HuH-7.5 (cell line): ENCODE results near the gene DAPK1.

ENCODE experiments used
- DNase-seq: peaks from one replicate; pipeline ENCODE4 v3.0.0; 2011; ENCODE audit warnings: low spot score

The DAPK1 gene

DNA sequence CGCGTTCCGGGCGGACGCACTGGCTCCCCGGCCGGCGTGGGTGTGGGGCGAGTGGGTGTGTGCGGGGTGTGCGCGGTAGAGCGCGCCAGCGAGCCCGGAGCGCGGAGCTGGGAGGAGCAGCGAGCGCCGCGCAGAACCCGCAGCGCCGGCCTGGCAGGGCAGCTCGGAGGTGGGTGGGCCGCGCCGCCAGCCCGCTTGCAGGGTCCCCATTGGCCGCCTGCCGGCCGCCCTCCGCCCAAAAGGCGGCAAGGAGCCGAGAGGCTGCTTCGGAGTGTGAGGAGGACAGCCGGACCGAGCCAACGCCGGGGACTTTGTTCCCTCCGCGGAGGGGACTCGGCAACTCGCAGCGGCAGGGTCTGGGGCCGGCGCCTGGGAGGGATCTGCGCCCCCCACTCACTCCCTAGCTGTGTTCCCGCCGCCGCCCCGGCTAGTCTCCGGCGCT lies at the start of gene DAPK1:
Gene DAPK1 (plus strand): TSS at position 264 of the 442 bp plus-strand sequence. CDS start 1,211 bp downstream, outside the sequence.
- DNase-seq: peak; percentile 84

DNA sequence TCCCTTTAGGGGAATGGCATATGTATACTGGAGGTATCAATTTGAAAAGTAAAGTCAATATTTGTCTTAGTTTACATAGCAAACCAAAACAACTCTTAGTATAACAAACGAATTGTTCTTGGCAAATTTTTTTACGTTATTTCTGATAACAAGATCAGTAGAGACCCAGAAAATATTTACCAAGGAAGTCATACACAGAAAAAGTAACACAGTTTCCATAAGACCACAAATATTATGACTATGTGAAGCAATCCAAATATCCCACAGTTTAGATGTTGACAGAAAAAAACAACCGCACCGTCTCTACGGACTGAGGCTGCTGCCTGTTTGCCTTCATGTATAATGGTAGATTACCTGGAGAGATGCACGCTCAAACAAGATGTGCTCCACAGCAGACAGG lies 46.5 kb upstream of the DAPK1 start:
- no peak for DNase-seq

DNA sequence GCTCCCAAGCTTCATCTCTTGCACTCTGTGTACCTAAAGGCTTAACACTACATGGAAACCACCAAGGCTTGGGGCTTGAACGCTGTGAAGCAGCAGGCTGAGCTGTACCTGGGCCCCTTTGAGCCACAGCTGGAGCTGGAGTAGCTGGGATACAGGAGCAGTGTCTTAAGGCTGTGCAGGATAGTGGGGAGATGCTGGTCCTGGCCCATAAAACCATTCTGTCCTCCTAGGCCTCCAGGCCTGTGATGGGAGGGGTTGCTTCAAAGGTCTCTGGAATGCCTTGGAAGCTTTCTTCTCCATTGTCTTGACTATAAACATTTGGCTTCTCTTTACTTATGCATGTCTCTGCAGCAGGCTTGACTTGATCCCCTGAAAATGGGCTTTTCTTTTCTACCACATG lies 42.3 kb upstream of the DAPK1 start:
- no peak for DNase-seq

DNA sequence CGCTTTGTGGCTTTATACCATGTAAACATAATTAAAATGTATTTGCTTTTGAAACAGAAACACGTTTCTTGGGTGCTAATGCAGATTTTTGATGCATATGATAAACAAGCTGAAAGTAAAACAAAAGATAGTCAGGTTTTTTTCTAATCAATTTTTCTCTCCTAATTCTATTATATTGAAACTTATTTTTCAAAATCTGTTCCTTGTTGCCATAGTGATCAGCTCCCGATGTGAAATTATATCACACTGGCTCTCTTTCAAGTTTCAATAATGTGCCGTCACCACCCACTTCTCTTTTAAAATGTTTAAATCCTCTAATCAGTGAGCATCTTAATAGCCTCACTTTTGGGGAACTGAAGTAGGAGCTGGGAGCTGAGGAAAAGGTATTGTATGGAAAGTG lies 36.4 kb upstream of the DAPK1 start:
- no peak for DNase-seq

DNA sequence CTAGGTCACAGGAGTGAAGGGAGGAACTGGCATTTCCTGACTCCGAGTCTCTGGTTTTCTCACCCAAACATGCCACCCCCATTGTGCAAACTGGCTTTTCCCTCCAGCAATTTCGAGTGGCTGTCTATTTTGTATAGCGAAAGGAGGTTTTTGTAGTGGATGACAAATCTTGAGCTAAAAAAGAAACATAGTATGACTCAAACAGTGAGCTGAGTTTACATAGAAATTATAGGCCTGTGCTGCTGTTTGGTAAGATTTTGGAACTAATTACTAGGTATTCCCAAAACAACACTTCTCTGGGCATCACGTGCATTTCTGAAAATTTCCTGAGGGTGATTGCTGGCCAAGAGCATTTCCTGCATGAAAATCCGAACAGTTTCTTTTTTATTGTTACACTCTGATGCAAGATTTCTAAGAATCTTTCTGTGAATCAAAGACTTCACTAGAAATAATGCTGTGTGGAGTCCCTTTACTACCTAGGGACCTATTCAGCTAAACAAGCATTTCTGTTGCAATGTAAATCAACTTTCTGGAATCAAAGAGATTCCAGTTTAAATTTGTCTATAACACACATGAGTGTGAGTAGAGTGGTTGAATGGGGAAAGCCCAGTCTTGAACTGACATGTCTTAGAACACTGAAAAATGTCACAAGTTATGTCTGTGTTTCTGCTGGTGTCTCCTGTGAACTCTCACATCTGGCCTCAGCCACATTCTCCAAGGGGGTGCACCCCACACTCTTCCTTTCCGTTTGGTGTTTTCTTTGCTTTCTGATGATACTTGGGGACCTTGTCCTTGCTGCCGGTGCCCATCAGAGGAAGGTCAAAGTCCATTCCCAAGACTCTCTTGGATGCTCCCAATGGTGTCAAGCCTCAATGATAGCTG lies 33.3 kb upstream of the DAPK1 start:
- DNase-seq: no peak

DNA sequence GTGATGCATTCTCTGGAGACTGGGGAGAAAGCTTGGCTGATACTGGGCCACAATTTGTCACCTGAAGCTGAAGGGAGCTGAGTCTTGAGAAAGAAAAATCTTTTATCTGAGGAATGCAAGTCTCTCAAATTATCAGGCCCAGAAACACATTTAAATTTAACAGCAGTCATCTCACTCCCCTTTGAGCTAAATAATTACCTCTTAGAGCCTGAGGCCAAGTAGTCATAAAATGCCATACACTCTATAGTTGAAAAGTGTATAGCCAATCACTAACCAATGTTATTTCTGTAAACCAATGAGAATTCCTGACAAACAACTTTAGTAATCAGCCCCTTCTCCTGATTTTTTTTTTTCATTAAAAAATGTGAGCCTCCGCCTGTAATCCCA lies 32.7 kb upstream of the DAPK1 start:
- DNase-seq: no peak

DNA sequence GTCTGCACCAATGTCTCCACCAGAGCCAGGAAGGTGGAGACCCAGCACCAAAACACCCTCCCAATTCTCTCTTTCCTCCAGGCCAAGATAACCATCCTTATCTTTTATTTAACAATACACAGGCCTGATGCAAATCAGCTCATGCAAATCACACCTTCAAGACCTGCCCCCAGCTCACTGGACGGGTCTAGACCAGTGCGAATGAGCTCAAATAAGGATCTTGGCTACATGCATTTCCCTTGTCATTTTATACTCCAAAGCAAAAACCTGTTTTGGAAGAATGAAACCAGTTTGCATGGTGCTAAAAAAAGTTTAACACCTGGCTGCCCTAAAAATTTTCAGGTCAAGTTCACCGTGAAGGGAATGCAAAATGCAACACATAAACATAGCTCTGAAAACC lies 31.9 kb upstream of the DAPK1 start:
- no peak for DNase-seq

DNA sequence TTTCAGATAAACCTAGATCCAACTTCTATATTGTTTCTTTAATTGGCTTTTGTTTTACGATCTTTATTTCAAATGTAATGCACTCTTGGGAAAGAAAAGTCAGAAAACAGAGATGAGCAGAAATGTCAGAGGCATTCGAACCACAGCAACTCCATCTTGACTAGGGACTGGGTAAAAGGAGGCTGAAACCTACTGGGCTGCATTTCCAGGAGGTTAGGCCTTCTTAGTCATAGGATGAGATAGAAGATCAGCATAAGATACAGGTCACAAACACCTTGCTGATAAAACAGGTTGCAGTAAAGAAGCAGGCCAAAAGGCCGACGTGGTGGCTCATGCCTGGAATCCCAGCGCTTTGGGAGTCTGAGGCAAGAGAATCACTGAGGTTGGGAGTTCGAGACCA lies 30.5 kb upstream of the DAPK1 start:
- no peak for DNase-seq

DNA sequence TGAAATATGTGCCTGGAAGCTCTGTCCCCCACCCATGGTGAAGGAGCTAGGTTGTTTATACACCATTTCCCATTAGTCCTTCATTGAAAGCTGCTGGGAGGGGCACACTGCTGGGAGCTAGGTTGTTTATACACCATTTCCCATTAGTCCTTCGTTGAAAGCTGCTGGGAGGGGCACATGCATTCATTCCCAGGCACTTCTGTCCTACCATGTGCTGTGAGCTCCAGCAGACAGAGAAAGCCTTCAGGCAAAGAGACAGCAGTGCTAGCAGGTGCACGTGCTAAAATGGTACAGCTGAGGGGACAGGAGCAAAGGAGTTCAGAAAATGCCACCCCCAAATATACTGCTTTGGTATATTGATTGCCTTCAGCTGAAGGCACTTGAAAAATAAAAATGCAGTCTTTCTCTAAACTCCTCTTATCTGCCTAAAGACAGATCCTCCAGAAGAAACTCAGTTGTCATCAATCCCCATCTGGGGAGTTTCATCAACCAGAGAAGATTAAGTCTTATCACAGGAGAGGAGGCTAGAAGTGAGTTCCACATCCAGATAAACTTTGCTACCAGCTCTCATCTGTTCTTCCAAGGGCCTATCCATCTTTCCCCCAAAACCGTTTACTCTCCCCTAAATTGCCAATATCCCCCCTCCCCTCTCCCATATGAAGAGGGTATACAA lies 27.7 kb upstream of the DAPK1 start:
- no peak for DNase-seq

DNA sequence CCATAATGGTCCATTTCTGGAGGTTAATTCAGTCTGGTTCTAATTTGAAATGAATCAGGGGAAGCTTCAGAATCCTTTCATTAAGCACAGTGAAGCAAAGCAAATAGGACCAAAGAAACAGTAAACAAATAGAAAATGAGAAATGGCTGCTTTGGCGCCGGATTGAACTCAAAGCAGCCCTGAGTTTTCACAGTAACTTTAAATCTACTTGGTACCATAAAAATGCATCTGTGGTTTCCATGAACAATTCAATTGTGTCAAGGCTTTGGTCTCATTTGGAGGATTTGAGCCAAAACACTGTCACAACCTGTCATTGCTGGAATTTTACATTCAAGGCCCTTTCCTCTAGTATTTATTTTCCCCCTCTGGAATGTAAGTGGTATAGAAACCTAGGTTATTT lies 25.9 kb upstream of the DAPK1 start:
- no peak for DNase-seq

DNA sequence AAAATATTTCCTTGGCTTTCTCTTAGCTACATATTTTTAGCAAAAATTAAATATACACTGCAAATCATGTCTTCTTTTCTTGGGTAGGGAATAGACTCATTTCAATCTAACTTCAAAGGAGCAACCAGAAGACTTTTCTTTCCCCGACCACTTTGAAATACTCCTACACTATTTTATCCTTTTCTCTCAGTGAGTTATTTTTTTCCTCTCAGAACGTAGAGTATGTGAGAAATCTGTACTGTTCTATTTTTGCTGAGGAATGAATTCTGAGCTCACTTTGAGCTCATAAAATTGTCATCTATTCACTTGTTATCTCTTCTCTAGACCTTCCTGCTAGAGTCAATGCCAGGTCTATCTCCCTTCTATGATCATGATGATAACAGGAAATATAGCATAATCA lies 22.2 kb upstream of the DAPK1 start:
- no peak for DNase-seq

DNA sequence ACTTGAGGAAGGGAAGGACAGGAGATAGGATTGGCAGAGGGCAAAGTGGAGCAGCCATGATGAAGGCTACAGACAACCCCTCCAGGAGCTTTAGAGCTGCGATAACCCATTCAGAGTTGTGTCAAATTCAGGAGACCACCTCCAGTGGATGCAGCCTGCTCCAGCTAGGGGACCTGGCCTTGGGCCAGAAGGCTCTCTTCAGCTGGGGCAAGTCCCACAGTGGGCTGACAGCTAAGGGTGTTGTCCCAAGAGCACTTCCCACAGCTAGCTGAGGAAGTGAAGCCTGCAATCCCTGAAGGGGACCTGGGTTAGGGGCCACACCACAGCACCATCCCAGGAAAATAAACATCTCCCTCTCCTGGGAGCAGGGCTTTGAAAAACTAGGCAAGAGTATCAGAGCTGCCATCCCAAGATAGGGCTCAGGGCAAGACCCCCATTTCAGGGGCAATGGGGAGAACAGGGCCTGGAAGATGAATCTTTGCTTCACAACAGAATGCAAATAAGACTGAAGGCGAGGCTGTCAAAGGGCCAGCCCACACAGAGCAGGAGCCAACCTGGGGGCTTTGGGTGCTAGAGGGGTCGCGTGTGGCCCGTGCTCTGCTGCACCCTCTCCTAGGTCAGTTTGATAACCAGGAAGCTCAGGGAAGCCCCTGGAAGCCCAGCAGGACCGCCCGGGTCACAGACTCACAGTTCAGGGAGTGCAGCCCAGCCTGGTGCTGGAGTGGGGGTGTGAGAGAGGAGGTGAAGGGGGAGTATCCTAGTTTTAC lies 19.3 kb upstream of the DAPK1 start:
- DNase-seq: no peak

DNA sequence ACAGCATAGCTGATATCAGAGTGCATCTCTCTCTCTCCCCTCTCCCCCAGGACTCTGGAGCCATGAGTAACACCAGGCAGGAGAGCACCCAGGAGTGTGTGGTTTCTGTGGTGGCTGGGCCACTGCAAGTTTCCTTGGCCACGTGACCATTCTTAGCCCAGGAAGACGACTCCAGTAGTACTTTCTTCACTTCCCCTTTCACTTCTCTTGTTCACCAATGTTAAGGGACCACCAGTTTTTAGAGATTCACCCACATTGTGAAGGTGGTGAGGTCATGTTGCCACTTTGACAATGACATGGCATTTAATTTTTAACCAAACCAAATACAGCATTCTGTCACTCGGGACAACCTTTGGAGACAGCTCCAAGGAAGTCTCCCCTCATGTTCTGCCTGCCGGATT lies 17.9 kb upstream of the DAPK1 start:
- DNase-seq: no peak

DNA sequence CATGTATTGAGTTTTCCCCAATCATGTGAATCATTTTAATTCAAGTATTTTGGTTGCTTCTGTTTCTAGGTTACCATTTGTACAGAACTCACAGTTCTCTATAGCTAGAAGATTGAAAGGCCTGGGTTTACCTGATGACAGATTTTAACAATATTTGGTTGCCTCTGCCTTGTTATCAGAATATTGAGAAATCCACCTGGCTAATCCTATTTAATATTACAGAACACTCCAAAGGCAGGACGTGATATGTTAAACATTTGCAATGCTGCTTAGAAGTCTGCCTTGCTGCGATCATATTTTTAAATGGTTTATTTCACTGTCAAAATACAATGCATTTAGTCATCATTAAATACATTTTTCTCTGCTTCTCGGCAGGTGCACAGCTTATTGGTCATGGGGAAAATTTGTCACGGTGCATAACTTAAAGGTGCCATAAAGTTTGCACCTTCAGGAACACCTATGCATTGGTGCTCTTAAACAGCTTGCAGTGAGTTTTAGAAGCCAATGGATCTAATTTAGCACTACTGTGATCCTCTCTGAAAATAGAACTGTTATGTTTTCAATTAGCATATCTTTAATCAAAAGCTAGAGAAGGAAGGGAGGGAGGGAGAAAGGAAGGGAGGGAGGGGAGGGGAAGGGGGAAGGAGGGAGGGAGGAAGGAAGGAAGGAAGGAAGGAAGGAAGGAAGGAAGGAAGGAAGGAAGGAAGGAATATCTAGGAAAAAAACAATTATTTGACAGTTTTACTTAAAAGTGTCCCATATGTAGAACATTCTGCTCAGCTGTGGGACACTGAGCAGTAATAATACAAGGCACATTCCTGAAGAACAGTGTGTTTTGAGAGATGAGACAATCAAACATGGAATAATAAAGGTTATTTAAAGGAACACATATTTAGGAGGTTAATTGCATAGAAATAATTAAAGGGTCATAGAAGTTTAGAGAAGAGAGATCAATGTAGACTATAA lies 15.5 kb upstream of the DAPK1 start:
- no peak for DNase-seq

DNA sequence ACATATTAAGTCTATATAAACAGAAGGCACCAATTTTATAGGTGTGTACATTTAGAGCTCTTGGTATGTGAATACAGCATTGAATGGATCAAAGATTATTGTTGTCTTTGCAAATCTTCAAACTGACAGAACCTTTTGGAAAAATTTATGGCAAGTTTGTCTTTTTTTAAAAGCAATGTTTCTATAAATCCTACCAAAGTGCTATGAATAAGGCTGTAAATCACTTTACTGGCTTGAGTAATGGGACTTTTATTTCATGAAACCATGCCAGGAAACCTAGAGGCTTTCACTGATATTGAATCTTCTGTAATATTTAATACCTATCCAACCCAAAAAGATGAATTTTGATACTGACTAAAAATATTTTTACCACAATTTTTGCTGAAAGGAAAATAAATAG lies 7.4 kb upstream of the DAPK1 start:
- no peak for DNase-seq

DNA sequence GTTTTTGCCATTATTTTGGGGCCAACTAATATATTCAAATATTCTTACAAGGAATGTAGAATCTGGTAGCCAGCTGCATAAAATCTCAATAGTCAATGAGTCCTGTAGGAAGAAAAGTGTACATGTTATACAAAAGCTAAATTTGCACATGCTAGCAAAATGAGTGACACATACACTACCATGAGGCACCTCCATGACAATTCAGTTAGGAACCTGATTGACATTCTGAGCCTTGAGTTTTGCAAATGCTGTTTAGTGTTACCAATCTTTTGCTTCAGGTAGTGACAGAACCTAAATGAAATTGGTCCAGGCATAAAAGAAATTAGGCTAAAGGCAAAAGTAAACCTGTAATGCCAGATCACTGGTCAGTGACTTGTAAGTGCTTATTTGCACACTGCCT lies 6.8 kb upstream of the DAPK1 start:
- no peak for DNase-seq

DNA sequence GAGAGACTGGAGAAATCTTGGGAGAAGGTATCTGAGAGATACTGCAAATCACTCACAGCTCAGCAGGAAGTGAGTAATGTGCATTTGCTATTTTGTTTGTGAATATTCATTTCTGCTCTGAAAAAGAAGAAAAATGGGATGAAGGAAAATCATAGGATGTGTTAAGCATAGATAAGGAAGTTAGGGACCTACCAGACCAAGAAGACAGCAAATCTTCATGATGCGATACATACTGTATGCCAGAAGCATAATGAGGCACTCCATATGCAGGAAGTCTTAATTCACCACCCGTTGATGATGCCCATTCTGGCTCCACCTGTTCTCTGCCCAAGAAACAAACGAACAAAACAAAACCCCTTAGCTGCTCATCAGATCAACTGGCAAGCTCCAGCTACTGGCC lies 6.1 kb upstream of the DAPK1 start:
- DNase-seq: no peak

DNA sequence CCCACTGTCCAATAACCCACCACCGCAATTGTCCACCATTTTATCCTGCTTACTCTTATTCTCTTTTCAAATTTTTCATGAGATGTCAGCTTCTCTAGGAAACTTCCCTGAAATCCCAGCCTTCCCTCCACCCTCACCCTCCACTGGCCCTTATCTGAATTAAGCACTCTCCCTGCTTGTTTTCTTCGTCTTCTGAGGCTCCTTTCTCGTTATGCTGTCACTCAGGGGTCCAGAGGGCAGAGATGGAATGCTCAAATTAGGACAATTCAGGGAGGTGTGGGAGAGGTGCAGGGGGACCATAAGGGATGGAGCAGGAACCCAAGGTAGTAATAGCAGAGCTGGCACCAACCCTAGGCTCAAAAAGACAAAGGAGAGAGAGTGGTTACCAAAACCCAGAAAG lies 5.0 kb upstream of the DAPK1 start:
- DNase-seq: no peak

DNA sequence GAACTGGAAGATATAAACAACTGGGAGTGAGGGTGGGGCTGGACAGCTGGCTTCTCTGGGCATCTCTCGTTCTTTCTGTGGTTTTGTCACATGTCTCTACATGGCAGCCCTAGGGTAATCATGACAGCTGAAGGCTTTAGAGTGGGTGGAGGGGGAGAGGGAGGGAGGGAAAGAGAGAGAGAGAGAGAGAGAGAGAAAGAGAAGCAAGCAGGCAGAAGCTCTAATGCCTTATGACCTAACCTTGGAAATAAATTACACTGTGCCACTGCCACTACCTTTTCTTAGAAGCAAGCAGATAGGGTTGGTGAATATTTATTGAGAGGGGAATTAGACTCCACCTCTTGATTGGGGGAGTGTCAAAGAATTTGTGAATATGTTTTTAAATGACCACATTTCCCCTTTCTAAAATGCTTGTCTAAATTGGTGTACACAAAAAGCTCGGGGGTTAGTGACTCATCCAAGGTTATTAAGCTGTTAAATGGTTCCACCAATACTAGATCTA lies 2.6 kb upstream of the DAPK1 start:
- DNase-seq: no peak

DNA sequence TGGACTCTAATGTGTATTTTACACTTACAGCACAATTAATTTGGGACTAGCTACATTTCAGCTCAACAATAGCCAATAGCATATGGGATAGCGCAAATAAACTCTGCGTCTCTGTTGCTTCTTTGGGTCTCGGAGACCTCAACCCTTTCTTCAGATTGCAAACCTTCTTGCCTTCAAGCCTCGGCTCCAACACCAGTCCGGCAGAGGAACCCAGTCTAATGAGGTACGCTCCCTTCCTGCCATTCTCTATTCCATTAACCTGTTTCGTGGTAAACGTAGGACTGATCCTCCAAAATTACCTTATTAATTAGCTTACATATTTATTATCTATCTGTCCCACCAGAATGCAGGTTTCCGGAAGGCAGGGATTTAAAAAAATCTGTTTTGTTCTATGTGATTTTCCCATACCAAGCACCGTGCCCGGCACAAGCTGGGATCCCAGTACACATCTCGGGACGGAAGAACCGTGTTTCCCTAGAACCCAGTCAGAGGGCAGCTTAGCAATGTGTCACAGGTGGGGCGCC lies 525 bp upstream of the DAPK1 start:
- no peak for DNase-seq
